Cardiac fibroblast (primary cell): ENCODE data around the gene HERC2.

ENCODE experiments used
- DNase-seq, 2 donors: peaks; one replicate each; pipeline versions ENCODE4 v3.0.0 to v3.0.0-alpha.2; 2010; ENCODE audit warnings: low read depth in 2 of 2
- H3K4me3 ChIP-seq, 2 donors: replicated peaks in 1 of 2; 1 replicate in 1 of 2; 2 replicates in 1 of 2; pipeline ENCODE4 v1.5.1; 2011; ENCODE audit warnings: low read depth in 2 of 2, low read length in 2 of 2, mild to moderate bottlenecking in 2 of 2, moderate library complexity in 1 of 2
- TF ChIP-seq, protein P1 (sequence below): IDR thresholded peaks from one replicate; pipeline ENCODE4 v1.5.1; 2011; ENCODE audit warnings: low read depth, mild to moderate bottlenecking, low read length, inconsistent platforms

Gene HERC2

GRCh38 chr15:28100516-28101195 is 221.3 kb downstream of the HERC2 start:
- TF ChIP-seq, protein P1, sequence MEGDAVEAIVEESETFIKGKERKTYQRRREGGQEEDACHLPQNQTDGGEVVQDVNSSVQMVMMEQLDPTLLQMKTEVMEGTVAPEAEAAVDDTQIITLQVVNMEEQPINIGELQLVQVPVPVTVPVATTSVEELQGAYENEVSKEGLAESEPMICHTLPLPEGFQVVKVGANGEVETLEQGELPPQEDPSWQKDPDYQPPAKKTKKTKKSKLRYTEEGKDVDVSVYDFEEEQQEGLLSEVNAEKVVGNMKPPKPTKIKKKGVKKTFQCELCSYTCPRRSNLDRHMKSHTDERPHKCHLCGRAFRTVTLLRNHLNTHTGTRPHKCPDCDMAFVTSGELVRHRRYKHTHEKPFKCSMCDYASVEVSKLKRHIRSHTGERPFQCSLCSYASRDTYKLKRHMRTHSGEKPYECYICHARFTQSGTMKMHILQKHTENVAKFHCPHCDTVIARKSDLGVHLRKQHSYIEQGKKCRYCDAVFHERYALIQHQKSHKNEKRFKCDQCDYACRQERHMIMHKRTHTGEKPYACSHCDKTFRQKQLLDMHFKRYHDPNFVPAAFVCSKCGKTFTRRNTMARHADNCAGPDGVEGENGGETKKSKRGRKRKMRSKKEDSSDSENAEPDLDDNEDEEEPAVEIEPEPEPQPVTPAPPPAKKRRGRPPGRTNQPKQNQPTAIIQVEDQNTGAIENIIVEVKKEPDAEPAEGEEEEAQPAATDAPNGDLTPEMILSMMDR = no peak
- no peak overlapping the region for H3K4me3 ChIP-seq
- DNase-seq = no peak

DNA sequence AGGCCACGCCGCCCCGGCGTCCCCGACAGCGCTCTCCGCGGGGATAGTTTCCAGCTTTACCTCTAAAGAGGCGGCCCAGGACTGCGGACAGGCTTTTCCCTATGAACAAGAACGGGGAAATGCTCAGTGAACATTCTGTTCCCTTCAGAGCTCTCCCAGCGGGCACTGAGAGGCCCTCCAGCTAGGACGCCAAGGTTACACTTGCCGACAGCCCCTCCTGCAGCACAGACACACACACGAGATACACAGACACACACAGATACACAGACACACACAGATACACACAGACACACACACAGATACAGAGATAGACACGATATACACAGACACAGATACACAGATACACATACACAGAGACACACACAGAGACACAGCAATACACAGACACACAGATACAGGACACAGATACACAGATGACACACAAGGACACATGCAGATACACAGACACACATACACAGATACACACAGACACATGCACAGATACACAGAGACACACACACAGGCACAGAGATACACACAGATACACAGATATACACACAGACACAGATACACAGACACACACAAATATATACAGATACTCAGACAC is 222.3 kb downstream of the HERC2 start:
- no peak for DNase-seq
- TF ChIP-seq, protein P1 = no peak
- no peak overlapping the region for H3K4me3 ChIP-seq

- no peak within 1 kb of the TSS for H3K4me3 ChIP-seq
- peak; percentile 17 to 35 for DNase-seq
- TF ChIP-seq, protein P1 = no peak
These were observed 223.0 kb downstream of the HERC2 start, which contains the start of gene OCA2 for GRCh38 chr15:28098766-28099554. Gene OCA2, minus strand, starts transcription at chr15:28099315. Its CDS starts 17,441 bp downstream, at chr15:28081874.

DNA sequence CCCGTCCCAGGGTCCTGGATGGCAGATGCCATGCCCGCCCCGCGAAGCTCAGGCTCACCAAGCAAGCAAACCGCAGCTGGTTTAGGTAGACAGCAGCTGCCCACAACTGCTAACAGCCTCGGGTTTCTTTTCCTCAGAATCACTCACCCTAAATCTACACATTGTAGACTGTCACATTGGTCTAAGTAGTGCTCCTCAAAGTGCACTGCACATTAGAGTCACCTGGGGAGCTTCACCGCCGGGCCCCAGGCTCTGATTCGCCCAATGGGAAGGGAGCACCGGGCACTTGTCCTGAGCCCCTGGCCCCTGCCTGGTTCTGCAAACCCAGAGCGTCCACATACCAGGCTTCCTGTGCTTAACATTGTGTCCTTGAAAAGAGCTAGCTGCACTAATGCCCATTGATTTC is 223.6 kb downstream of the HERC2 start:
- TF ChIP-seq, protein P1 = no peak
- no peak overlapping the region for H3K4me3 ChIP-seq
- DNase-seq = no peak

DNA sequence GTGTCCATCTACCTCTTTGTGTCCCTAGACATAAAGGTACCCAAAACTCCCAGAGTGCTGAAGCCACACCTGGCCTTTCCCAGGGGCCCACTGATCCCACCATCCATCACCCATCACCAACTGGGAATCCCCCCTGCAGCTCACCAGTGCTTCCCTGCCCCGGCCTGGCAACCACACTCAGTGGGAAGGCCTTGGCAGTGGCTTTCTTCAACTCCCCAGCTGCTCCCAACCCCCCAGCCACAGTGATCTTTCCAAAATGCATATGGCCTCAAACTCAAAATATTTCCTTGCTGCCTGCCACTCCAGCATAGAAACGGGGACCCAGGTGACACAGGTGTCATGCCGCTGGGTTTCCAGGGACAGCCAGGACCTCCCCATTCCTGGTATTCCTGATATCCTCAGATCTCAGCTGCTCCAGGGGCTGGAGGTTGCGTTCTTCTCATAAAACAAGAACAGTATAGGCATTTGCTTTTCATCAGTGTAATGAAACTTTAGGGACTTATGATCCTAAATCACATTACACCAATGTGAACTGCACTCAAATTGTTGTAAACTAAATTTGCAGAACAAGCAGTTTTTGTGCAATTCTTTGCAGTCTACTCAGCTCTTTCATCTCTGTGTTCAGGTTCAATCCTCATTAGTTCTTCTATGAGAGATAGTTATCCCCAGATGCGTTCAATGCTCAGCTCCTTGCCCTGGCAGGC is 224.2 kb downstream of the HERC2 start:
- H3K4me3 ChIP-seq = no peak overlapping the region
- no peak for DNase-seq
- TF ChIP-seq, protein P1 = no peak

GRCh38 chr15:28096670-28097431 is 225.1 kb downstream of the HERC2 start:
- TF ChIP-seq, protein P1 = no peak
- peak in 1 of 2 donors; percentile 19 for DNase-seq
- peak overlapping the region; percentile 49 to 54 for H3K4me3 ChIP-seq
